HepG2 (cell line): Measurements from ENCODE around the gene PRSS22. TPM values are rescaled to one million over a fixed set of nuclear protein-coding genes. Genes with fewer than 3 reads are reported as not detected.

Source experiments
- ATAC-seq: fragments of 200-7000 bp; cut with Tn5 transposase; 3 replicates; pipeline ENCODE4 v1.9.1; 2020; ENCODE audit warnings: mild to moderate bottlenecking, moderate library complexity
- BruUV-seq: library from RNA; stranded (reverse); fragments of 400-500 nt; replicated peaks from 2 replicates; lab custom pipeline; 2021; lab: Mats Ljungman, UMichigan
- CTCF ChIA-PET: fragments of 300-600 bp; formaldehyde crosslinking; extraction: SDS; loops from one replicate; lab custom pipeline; 2021; ENCODE audit warnings: low total read pairs, inconsistent platforms, low intra/inter-chr PET ratio; lab: Yijun Ruan, JAX
- POLR2A ChIA-PET: fragments of 350-600 bp; sonication (Branson Sonifier 250); formaldehyde crosslinking; loops from one replicate; lab custom pipeline; 2020; ENCODE audit warnings: antibody characterized with exemption, inconsistent platforms; lab: Yijun Ruan, JAX
- DNase-seq: peaks from one replicate; pipeline ENCODE4 v3.0.0-alpha.2; 2015; ENCODE audit warnings: low spot score
- FAIRE-seq: peaks from 3 replicates; lab custom pipeline; 2011; peaks lifted over from hg19 to GRCh38; lab: Jason Lieb, UNC
- H2AFZ ChIP-seq: one replicate; pipeline ENCODE4 v1.6.1; 2011; ENCODE audit warnings: low read length, inconsistent platforms
- H3K27ac ChIP-seq: fragments of 300-600 bp; 3 replicates; pipeline ENCODE4 v1.8.0; 2011; ENCODE audit warnings: mixed run types, mild to moderate bottlenecking, mixed read lengths, low read length, inconsistent platforms; ENCODE audit not compliant: insufficient read depth; ENCODE audit errors: extremely low read length
- H3K27me3 ChIP-seq, 2 experiments: fragments of 200-600 bp in 1 of 2; 2 replicates in 1 of 2; 3 replicates in 1 of 2; pipeline versions ENCODE4 v1.6.0 to v1.8.0; 2011; ENCODE audit warnings: low read length in 2 of 2, mild to moderate bottlenecking in 2 of 2, moderate library complexity in 2 of 2, inconsistent platforms in 1 of 2; ENCODE audit not compliant: insufficient read depth in 2 of 2, control insufficient read depth in 1 of 2
- H3K36me3 ChIP-seq, 2 experiments: fragments of 200-600 bp in 1 of 2; replicated peaks in 1 of 2; 2 replicates in 1 of 2; 3 replicates in 1 of 2; pipeline versions ENCODE4 v1.5.1 to v1.8.0; 2011; ENCODE audit warnings: low read length in 2 of 2, inconsistent platforms in 1 of 2; ENCODE audit not compliant: insufficient read depth in 2 of 2, control insufficient read depth in 1 of 2
- H3K4me1 ChIP-seq: 2 replicates; pipeline ENCODE4 v1.5.1; 2012; ENCODE audit warnings: low read length, inconsistent platforms; ENCODE audit not compliant: insufficient read depth
- H3K4me2 ChIP-seq: 2 replicates; pipeline ENCODE4 v1.6.0; 2011; ENCODE audit warnings: low read depth, low read length, inconsistent platforms
- H3K4me3 ChIP-seq, 3 experiments: fragments of 200-600 bp in 1 of 3; sonication (generic), shearing (Covaris generic) in 1 of 3; replicated peaks in 1 of 3; 2 replicates each; pipeline ENCODE4 v1.5.1; 2011 to 2016; ENCODE audit warnings: low read length in 3 of 3, inconsistent platforms in 2 of 3, low read depth in 2 of 3, mild to moderate bottlenecking in 2 of 3, control low read depth in 1 of 3, mixed read lengths in 1 of 3; ENCODE audit not compliant: insufficient read depth in 1 of 3
- H3K79me2 ChIP-seq: one replicate; pipeline ENCODE4 v1.6.1; 2011; ENCODE audit warnings: low read length, inconsistent platforms; ENCODE audit not compliant: insufficient read depth
- H3K9ac ChIP-seq: 2 replicates; pipeline ENCODE4 v1.6.0; 2011; ENCODE audit warnings: mild to moderate bottlenecking, low read depth, low read length, inconsistent platforms; ENCODE audit not compliant: insufficient read depth
- H3K9me3 ChIP-seq: 2 replicates; pipeline ENCODE4 v1.5.1; 2012; ENCODE audit warnings: mild to moderate bottlenecking, low read length
- H4K20me1 ChIP-seq: 2 replicates; pipeline ENCODE4 v1.6.0; 2011; ENCODE audit warnings: inconsistent platforms, mild to moderate bottlenecking, low read length, moderate library complexity; ENCODE audit not compliant: insufficient read depth
- ZNF598 ChIP-seq: sonication (generic); formaldehyde crosslinking; IDR thresholded peaks from 2 replicates; pipeline ENCODE4 v1.5.1; 2020; ENCODE audit warnings: mild to moderate bottlenecking, missing genetic modification reagents, borderline replicate concordance
- ZNF687 ChIP-seq: sonication (generic); formaldehyde crosslinking; IDR thresholded peaks from 2 replicates; pipeline ENCODE4 v1.5.1; 2020; ENCODE audit warnings: mild to moderate bottlenecking, missing genetic modification reagents, moderate library complexity
- WGBS: methylation state at CpG from one replicate; pipeline ENCODE4 v1.1.6; 2017; ENCODE audit warnings: low lambda C conversion rate; 5-methylcytosine and 5-hydroxymethylcytosine counted together
- in situ Hi-C: cut with HindIII; loops from 2 replicates; pipeline ENCODE4 v1.10.0; 2017; ENCODE audit warnings: low pct_unique_long_range_greater_than_20kb; ENCODE audit not compliant: extremely low pct_ligation_motif_present
- intact Hi-C: fragments of 100-400 bp; cut with micrococcal nuclease; formaldehyde crosslinking; loops from one replicate; pipeline ENCODE4 v1.10.0; 2022; ENCODE audit not compliant: unreplicated experiment
- polyA plus RNA-seq, 8 experiments: library from polyadenylated mRNA; depleted of rRNA in 3 of 8; stranded (reverse) in 7 of 8; unstranded in 1 of 8; fragments of >200 nt; fragmentation: Illumina TruSeq in 4 of 8; extraction: Trizol in 4 of 8; gene quantifications; 2 replicates each; pipeline versions ENCODE4 v1.2.1 to v1.2.3, GENCODE V29; 2011 to 2016; ENCODE audit warnings: low read depth in 4 of 8, missing spikeins in 1 of 8, mixed read lengths in 1 of 8; ENCODE audit not compliant: insufficient read depth in 1 of 8
- total RNA-seq, 5 experiments: library from RNA; depleted of rRNA; stranded (reverse); fragments of >200 nt; fragmentation: Illumina TruSeq; extraction: Trizol; gene quantifications; 2 replicates each; pipeline ENCODE4 v1.2.3, GENCODE V29; 2016; ENCODE audit warnings: low read depth in 1 of 5

The PRSS22 gene
- total and polyA plus RNA-seq, 2 of the 13 experiments (the other 11 are each of a cell fraction or from before 2014, with no cell fraction given) = 0.24 to 0.32 TPM

GRCh38 chr16:2827374-2827791 lies 30.6 kb downstream of the PRSS22 start:
- Histone ChIP-seq H3K27me3 (peaks cover 1 to 80% of the 10 kb centered on the region in 2 experiments), H3K79me2 (no peaks in the 10 kb centered on the region), H3K9me3 (no peaks in the 10 kb centered on the region), H3K4me2 (no peak overlapping the region), H3K36me3 (no peaks in the 10 kb centered on the region), H3K4me3 (no peak overlapping the region), H3K9ac (no peak overlapping the region), H3K4me1 (peaks cover 46% of the 10 kb centered on the region), H4K20me1 (no peaks in the 10 kb centered on the region), H2AFZ (no peak overlapping the region), H3K27ac (no peak overlapping the region)
- WGBS = no CpG with 5 or more reads among the region's 15 CpGs
- no peak for FAIRE-seq
- intact Hi-C loops (no loop called here), in situ Hi-C loops (loop anchor here (5.0 kb wide), 1 partner anchor 40 kb away; the partner anchor contains the start of gene PRSS33)
- ChIA-PET POLR2A (interaction anchor here (0.6 kb wide), 1 partner anchor 22 kb away, joined by 3 read pairs; no protein-coding TSS in a partner anchor), CTCF (no interaction called here)
- no peak for DNase-seq
- BruUV-seq = no TSS peak
- TF ChIP-seq ZNF598 (CRISPR knock-in tag) (no peak), ZNF687 (CRISPR knock-in tag) (peak; percentile 16; the same call in 1 of the 2 replicates)
- ATAC-seq = no peak
